ENCODE measurements around the gene LYSMD4. TPM values are rescaled to one million over a fixed set of nuclear protein-coding genes. Genes with fewer than 3 reads are reported as not detected.

LYSMD4 gene
- total and polyA plus RNA-seq, 2 of the 8 experiments (the other 6 are each of a cell fraction or from before 2014, with no cell fraction given), result 7.5 to 17.5 TPM

- POLR2A ChIA-PET (ENCODE audit: partially characterized antibody), result interaction anchor here (0.5 kb wide), 1 partner anchor 65 kb away, joined by 3 read pairs; no protein-coding TSS in a partner anchor
- H4K20me1 ChIP-seq (replicated peaks in 1 of 2; ENCODE audit: control insufficient read depth in 1 of 2, insufficient read depth in 2 of 2, low read length in 2 of 2), result no peaks in the 10 kb centered on the region
- H3K14ac ChIP-seq (ENCODE audit: insufficient read length), result no peak overlapping the region
- no peak overlapping the region for H2BK20ac ChIP-seq (ENCODE audit: low read length)
- no peak overlapping the region for H2BK120ac ChIP-seq (replicated peaks; ENCODE audit: low read depth, low read length)
- H2AFZ ChIP-seq (ENCODE audit: low read length), result no peak overlapping the region
- H3K18ac ChIP-seq (ENCODE audit: extremely low read depth, low read length), result no peak overlapping the region
- H3K79me1 ChIP-seq (ENCODE audit: low read depth, low read length), result no peaks in the 10 kb centered on the region; the same call in none of the 2 replicates
- H4K91ac ChIP-seq (replicated peaks; ENCODE audit: insufficient read length, low read length), result no peak overlapping the region
- no peak overlapping the region for H3K4ac ChIP-seq (replicated peaks; ENCODE audit: insufficient read length, low read depth, low read length)
- CTCF ChIA-PET (ENCODE audit: partially characterized antibody), result interaction anchor here (0.5 to 3.1 kb wide), 8 partner anchors 10 to 436 kb away, joined by 3 to 14 read pairs (median 4); no protein-coding TSS in a partner anchor
- H2BK5ac ChIP-seq (ENCODE audit: low read depth, low read length), result no peak overlapping the region
- FAIRE-seq, result no peak
- no peak overlapping the region for H2BK12ac ChIP-seq (ENCODE audit: low read depth, low read length)
- no peak overlapping the region for H2AK5ac ChIP-seq (ENCODE audit: low read depth, low read length)
- no peak overlapping the region for H3K56ac ChIP-seq (replicated peaks; ENCODE audit: insufficient read length, low read depth, low read length)
- H3K27ac ChIP-seq (ENCODE audit: low read depth, low read length), result no peak overlapping the region
- H4K8ac ChIP-seq (ENCODE audit: extremely low read depth, insufficient read depth, low read length), result peak overlapping the region; percentile 85; the same call in 1 of the 2 replicates
- H3K23ac ChIP-seq (ENCODE audit: insufficient read length), result no peak overlapping the region
- no peaks in the 10 kb centered on the region for H3K27me3 ChIP-seq (replicated peaks in 1 of 4; ENCODE audit: control insufficient read depth in 3 of 4, extremely low read depth in 1 of 4, insufficient read depth in 3 of 4, low read length in 3 of 4)
- H3K4me1 ChIP-seq (replicated peaks in 1 of 4; ENCODE audit: control insufficient read depth in 3 of 4, insufficient read depth in 4 of 4, low read length in 3 of 4), result peaks cover 0 to 2% (median 0%) of the 10 kb centered on the region in 4 experiments; a peak in 4 of 7 replicates
- no peaks in the 10 kb centered on the region for H3K79me2 ChIP-seq (ENCODE audit: control insufficient read depth in 1 of 2, insufficient read depth in 2 of 2, low read length in 2 of 2)
- WGBS, 2 experiments (ENCODE audit: extremely low coverage in 1 of 2, insufficient coverage in 1 of 2, insufficient read length in 1 of 2, insufficient replicate concordance in 2 of 2, low coverage in 1 of 2, low lambda C conversion rate in 2 of 2, missing lambda C conversion rate in 1 of 2), result 95% methylated on average over 7 of the region's 7 CpGs; no CpG with 5 or more reads in 1 of the 2 experiments
- H4K5ac ChIP-seq (ENCODE audit: insufficient read length, low read depth, low read length), result no peak overlapping the region
- H2BK15ac ChIP-seq (ENCODE audit: low read length), result no peak overlapping the region
- no peaks in the 10 kb centered on the region for H3K23me2 ChIP-seq (ENCODE audit: low read depth, low read length)
- H3K9me3 ChIP-seq (ENCODE audit: insufficient read depth in 2 of 2, low read depth in 1 of 2, low read length in 1 of 2), result no peaks in the 10 kb centered on the region
- no peak overlapping the region; a peak in 1 of 7 replicates for H3K9ac ChIP-seq (replicated peaks in 1 of 4; ENCODE audit: extremely low read depth in 1 of 4, low read depth in 3 of 4, low read length in 3 of 4)
- no peak overlapping the region for H3K4me3 ChIP-seq (ENCODE audit: extremely low read depth in 1 of 4, insufficient read depth in 2 of 4, low read depth in 3 of 4, low read length in 4 of 4)
- no peak for DNase-seq (ENCODE audit: low read depth in 1 of 2, low spot score in 2 of 2)
- H3K36me3 ChIP-seq (ENCODE audit: control insufficient read depth in 2 of 4, insufficient read depth in 4 of 4, low read length in 3 of 4), result peaks cover 0 to 10% (median 9%) of the 10 kb centered on the region in 4 experiments; a peak in 5 of 8 replicates
- no peak overlapping the region for H3K4me2 ChIP-seq (ENCODE audit: insufficient read depth in 1 of 2, low read depth in 2 of 2, low read length in 2 of 2)
- TF ChIP-seq RXRA (IDR thresholded peaks at IDR 0.05; ENCODE audit: insufficient read depth, low read depth, low read length) (no peak), E2F6 (IDR thresholded peaks at IDR 0.05) (no peak), KDM4A (IDR thresholded peaks at IDR 0.05; ENCODE audit: low read depth, low read length, severe bottlenecking) (no peak), FOSL1 (IDR thresholded peaks at IDR 0.05; ENCODE audit: insufficient read depth, low read depth, low read length) (no peak), CBX8 (IDR thresholded peaks at IDR 0.05; ENCODE audit: borderline replicate concordance, low read depth, low read length) (no peak), SUZ12 (IDR thresholded peaks at IDR 0.05; ENCODE audit: low read length) (no peak), CHD2 (IDR thresholded peaks at IDR 0.05; ENCODE audit: low read length) (no peak), TAF7 (optimal IDR thresholded peaks at IDR 0.05; ENCODE audit: borderline replicate concordance, low read depth, low read length) (no peak), GABPA (IDR thresholded peaks at IDR 0.05; ENCODE audit: borderline replicate concordance, insufficient read depth, low read length) (no peak), SIX5 (IDR thresholded peaks at IDR 0.05; ENCODE audit: low read depth, low read length) (no peak), SIN3A (conservative IDR thresholded peaks at IDR 0.05 in 1 of 2, IDR thresholded peaks at IDR 0.05 in 1 of 2; ENCODE audit: low read depth in 1 of 2, low read length in 2 of 2) (no peak), RFX5 (IDR thresholded peaks at IDR 0.05; ENCODE audit: borderline replicate concordance, low read depth, low read length) (no peak)
Observed at GRCh38 chr15:99708563-99708962, 24.7 kb downstream of the LYSMD4 start.

Measured in H1 (cell line).